ENCODE data around the gene ELP1. TPM values are rescaled to one million over a fixed set of nuclear protein-coding genes. Genes with fewer than 3 reads are reported as not detected.

ELP1 gene
- total RNA-seq, 1 experiment from 2014 or later: 29.1 TPM

DNA sequence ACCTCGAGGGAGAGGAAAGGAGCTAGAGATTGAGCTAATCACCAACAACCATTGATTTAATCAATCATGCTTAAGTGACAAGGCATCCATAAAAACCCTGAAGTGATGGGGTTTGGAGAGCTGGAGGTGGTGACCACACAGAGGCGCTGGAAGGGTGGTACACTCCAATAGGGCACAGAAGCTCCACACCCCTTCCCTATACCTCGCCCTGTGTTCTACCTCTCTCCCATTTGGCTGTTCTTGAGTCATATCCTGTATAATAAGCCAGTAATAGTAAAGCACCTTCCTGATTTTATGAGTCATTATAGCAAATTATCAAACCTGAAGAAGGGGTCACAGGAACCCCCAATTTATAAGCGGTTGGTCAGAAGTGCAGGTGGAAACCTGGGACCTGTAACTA, 96.4 kb downstream of the ELP1 start:
- ChIA-PET CTCF (no interaction called here), POLR2A (no interaction called here)
- TF ChIP-seq CTCF (IDR thresholded peaks at IDR 0.05; ENCODE audit: insufficient read depth in 1 of 2, low read depth in 1 of 2, low read length in 1 of 2, severe bottlenecking in 1 of 2, unreplicated experiment in 1 of 2): no peak
- H3K4me1 ChIP-seq: no peaks in the 10 kb centered on the region; the same call in 1 of the 2 replicates
- Mint-ChIP-seq H3K9me3 (ENCODE audit: unreplicated experiment) (no peaks in the 10 kb centered on the region), H3K4me1 (ENCODE audit: low read depth, unreplicated experiment) (no peaks in the 10 kb centered on the region), H3K27me3 (ENCODE audit: insufficient read depth, unreplicated experiment) (no peaks in the 10 kb centered on the region), H3K4me3 (ENCODE audit: unreplicated experiment) (no peak overlapping the region), H3K36me3 (ENCODE audit: insufficient read depth, unreplicated experiment) (no peaks in the 10 kb centered on the region), H3K27ac (ENCODE audit: unreplicated experiment) (no peak overlapping the region)
- BruUV-seq (replicated peaks): no TSS peak
- H3K36me3 ChIP-seq (ENCODE audit: control insufficient read depth, insufficient read depth, low read length): no peaks in the 10 kb centered on the region
- no peak for DNase-seq
- H3K27me3 ChIP-seq (replicated peaks; ENCODE audit: control insufficient read depth, insufficient read depth, low read length): no peaks in the 10 kb centered on the region
- no peaks in the 10 kb centered on the region for H3K9me3 ChIP-seq
- intact Hi-C loops (cut with micrococcal nuclease; ENCODE audit: unreplicated experiment): no loop called here
- no peak overlapping the region for H3K4me3 ChIP-seq (ENCODE audit: low read depth, low read length)

- no peak overlapping the region for H3K4me3 Mint-ChIP-seq (ENCODE audit: unreplicated experiment)
- H3K36me3 Mint-ChIP-seq (ENCODE audit: insufficient read depth, unreplicated experiment): no peaks in the 10 kb centered on the region
- DNase-seq: no peak
- H3K36me3 ChIP-seq (ENCODE audit: control insufficient read depth, insufficient read depth, low read length): no peaks in the 10 kb centered on the region
- H3K4me1 ChIP-seq: no peaks in the 10 kb centered on the region; the same call in 1 of the 2 replicates
- no peaks in the 10 kb centered on the region for H3K27me3 Mint-ChIP-seq (ENCODE audit: insufficient read depth, unreplicated experiment)
- CTCF ChIA-PET: no interaction called here
- TF ChIP-seq CTCF (IDR thresholded peaks at IDR 0.05; ENCODE audit: insufficient read depth in 1 of 2, low read depth in 1 of 2, low read length in 1 of 2, severe bottlenecking in 1 of 2, unreplicated experiment in 1 of 2): no peak
- H3K9me3 Mint-ChIP-seq (ENCODE audit: unreplicated experiment): no peaks in the 10 kb centered on the region
- no peak overlapping the region for H3K4me3 ChIP-seq (ENCODE audit: low read depth, low read length)
- no peak overlapping the region for H3K27ac Mint-ChIP-seq (ENCODE audit: unreplicated experiment)
- H3K27me3 ChIP-seq (replicated peaks; ENCODE audit: control insufficient read depth, insufficient read depth, low read length): no peaks in the 10 kb centered on the region
- no TSS peak for BruUV-seq (replicated peaks)
- POLR2A ChIA-PET: no interaction called here
- H3K4me1 Mint-ChIP-seq (ENCODE audit: low read depth, unreplicated experiment): no peaks in the 10 kb centered on the region
- intact Hi-C loops (cut with micrococcal nuclease; ENCODE audit: unreplicated experiment): no loop called here
- no peaks in the 10 kb centered on the region for H3K9me3 ChIP-seq
These were observed 97.1 kb downstream of the ELP1 start for GRCh38 chr9:108836781-108837180.

GRCh38 chr9:108836319-108836718, 97.6 kb downstream of the ELP1 start:
- Mint-ChIP-seq H3K27me3 (ENCODE audit: insufficient read depth, unreplicated experiment) (no peaks in the 10 kb centered on the region), H3K4me3 (ENCODE audit: unreplicated experiment) (no peak overlapping the region), H3K27ac (ENCODE audit: unreplicated experiment) (no peak overlapping the region), H3K9me3 (ENCODE audit: unreplicated experiment) (no peaks in the 10 kb centered on the region), H3K4me1 (ENCODE audit: low read depth, unreplicated experiment) (no peaks in the 10 kb centered on the region), H3K36me3 (ENCODE audit: insufficient read depth, unreplicated experiment) (no peaks in the 10 kb centered on the region)
- no peaks in the 10 kb centered on the region for H3K27me3 ChIP-seq (replicated peaks; ENCODE audit: control insufficient read depth, insufficient read depth, low read length)
- H3K9me3 ChIP-seq: no peaks in the 10 kb centered on the region
- no peaks in the 10 kb centered on the region for H3K36me3 ChIP-seq (ENCODE audit: control insufficient read depth, insufficient read depth, low read length)
- BruUV-seq (replicated peaks): no TSS peak
- ChIA-PET CTCF (no interaction called here), POLR2A (no interaction called here)
- intact Hi-C loops (cut with micrococcal nuclease; ENCODE audit: unreplicated experiment): no loop called here
- DNase-seq: no peak
- no peaks in the 10 kb centered on the region; the same call in 1 of the 2 replicates for H3K4me1 ChIP-seq
- no peak overlapping the region for H3K4me3 ChIP-seq (ENCODE audit: low read depth, low read length)
- TF ChIP-seq CTCF (IDR thresholded peaks at IDR 0.05; ENCODE audit: insufficient read depth in 1 of 2, low read depth in 1 of 2, low read length in 1 of 2, severe bottlenecking in 1 of 2, unreplicated experiment in 1 of 2): no peak

Measured in Caco-2 (cell line).